Colonic mucosa (tissue), 4 donors: ENCODE data around the gene ANKRD6. TPM values are rescaled to one million over a fixed set of nuclear protein-coding genes. Genes with fewer than 3 reads are reported as not detected.

Experiments
- DNase-seq: peaks from one replicate; pipeline ENCODE4 v3.0.0-alpha.2; 2020
- H3K27ac ChIP-seq: fragments of 200-600 bp; one replicate; pipeline ENCODE4 v1.8.0; 2021
- H3K27me3 ChIP-seq: fragments of 200-600 bp; one replicate; pipeline ENCODE4 v1.8.0; 2021
- H3K36me3 ChIP-seq: fragments of 200-600 bp; one replicate; pipeline ENCODE4 v1.8.0; 2021
- H3K4me1 ChIP-seq: fragments of 200-600 bp; one replicate; pipeline ENCODE4 v1.8.0; 2021; ENCODE audit warnings: mild to moderate bottlenecking
- H3K4me3 ChIP-seq: fragments of 200-600 bp; one replicate; pipeline ENCODE4 v1.8.0; 2021
- H3K9ac ChIP-seq, 2 donors: one replicate each; pipeline ENCODE4 v1.7.0; 2013; ENCODE audit warnings: control low read depth in 2 of 2, low read depth in 2 of 2, low read length in 2 of 2
- H3K9me3 ChIP-seq: fragments of 200-600 bp; one replicate; pipeline ENCODE4 v1.8.0; 2021
- intact Hi-C: fragments of 100-400 bp; cut with DNase I; formaldehyde crosslinking; loops from one replicate; pipeline ENCODE4 v1.14.1; 2022
- total RNA-seq, 2 donors: library from RNA; stranded (reverse); fragmentation: NEBNext Ultra II Directional in 1 of 2; extraction: Animal tissue kit (Norgen Biotek cat#: 25700) in 1 of 2; gene quantifications; one replicate each; pipeline ENCODE4 v1.2.1, GENCODE V29; 2021
- TF ChIP-seq, protein P1 (sequence below): fragments of 200-600 bp; IDR thresholded peaks from one replicate; pipeline ENCODE4 v1.8.0; 2022; ENCODE audit warnings: antibody characterized with exemption, mild to moderate bottlenecking
- donor health status: healthy.
- donor health status: DM: no; HTN: no; CAD: no.
- donor health status: DM: no; HTN: no; CAD: no.

The ANKRD6 gene
- total RNA-seq, 2 donors from 2014 or later, result 1.6 to 3.1 TPM

DNA sequence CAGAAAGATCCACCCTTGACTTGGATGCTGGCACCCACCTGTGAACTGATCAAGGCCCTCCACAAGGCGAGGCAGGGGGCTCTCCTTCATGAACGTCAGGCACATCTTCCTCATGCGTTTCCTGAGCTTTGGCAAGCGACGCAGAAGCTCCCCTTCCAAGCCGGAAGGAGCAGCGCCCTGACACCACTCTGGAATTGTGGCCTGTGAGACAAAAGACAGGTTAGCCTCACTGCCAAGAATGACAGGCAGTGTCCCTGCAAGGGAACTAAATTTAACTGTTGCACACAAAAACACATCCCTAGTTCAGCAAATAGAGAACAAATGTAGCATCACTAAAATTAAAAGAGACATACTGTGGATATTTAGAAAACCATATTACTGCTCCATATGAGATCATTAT, 247.6 kb downstream of the ANKRD6 start:
- Histone ChIP-seq H3K9ac (no peak overlapping the region), H3K9me3 (no peaks in the 10 kb centered on the region), H3K36me3 (peaks cover 4% of the 10 kb centered on the region), H3K4me3 (no peak overlapping the region), H3K27me3 (no peaks in the 10 kb centered on the region), H3K4me1 (no peaks in the 10 kb centered on the region), H3K27ac (no peak overlapping the region)
- intact Hi-C loops, result no loop called here
- TF ChIP-seq, protein P1, sequence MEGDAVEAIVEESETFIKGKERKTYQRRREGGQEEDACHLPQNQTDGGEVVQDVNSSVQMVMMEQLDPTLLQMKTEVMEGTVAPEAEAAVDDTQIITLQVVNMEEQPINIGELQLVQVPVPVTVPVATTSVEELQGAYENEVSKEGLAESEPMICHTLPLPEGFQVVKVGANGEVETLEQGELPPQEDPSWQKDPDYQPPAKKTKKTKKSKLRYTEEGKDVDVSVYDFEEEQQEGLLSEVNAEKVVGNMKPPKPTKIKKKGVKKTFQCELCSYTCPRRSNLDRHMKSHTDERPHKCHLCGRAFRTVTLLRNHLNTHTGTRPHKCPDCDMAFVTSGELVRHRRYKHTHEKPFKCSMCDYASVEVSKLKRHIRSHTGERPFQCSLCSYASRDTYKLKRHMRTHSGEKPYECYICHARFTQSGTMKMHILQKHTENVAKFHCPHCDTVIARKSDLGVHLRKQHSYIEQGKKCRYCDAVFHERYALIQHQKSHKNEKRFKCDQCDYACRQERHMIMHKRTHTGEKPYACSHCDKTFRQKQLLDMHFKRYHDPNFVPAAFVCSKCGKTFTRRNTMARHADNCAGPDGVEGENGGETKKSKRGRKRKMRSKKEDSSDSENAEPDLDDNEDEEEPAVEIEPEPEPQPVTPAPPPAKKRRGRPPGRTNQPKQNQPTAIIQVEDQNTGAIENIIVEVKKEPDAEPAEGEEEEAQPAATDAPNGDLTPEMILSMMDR, result no peak
- no peak for DNase-seq

DNA sequence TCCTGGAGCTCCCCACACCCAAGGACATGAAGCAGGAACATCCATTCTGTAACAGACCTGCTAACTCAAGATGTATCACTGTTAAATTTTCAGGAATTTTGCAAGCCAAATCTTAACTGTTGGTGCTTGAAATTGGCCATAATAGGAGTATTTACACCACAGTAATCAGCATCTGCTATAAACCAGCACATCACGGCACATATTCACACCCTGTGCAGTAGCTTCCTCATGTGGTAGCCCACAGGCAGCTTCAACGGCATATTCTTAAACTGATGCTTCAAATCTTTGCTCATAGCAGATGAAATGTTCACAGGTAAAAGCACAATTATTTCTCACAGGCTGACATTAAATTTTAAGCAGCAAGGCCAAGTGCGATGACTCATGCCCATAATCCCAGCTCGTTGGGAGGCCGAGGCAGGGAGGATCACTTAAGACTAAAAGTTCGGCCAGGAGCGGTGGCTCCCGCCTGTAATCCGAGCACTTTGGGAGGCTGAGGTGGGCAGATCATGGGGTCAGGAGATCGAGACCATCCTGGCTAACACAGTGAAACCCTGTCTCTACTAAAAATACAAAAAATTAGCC, 249.1 kb downstream of the ANKRD6 start:
- Histone ChIP-seq H3K27me3 (no peaks in the 10 kb centered on the region), H3K4me1 (no peaks in the 10 kb centered on the region), H3K9ac (no peak overlapping the region), H3K27ac (no peak overlapping the region), H3K4me3 (no peak overlapping the region), H3K36me3 (peaks cover 5% of the 10 kb centered on the region), H3K9me3 (no peaks in the 10 kb centered on the region)
- intact Hi-C loops, result no loop called here
- TF ChIP-seq, protein P1, result no peak
- DNase-seq, result no peak

DNA sequence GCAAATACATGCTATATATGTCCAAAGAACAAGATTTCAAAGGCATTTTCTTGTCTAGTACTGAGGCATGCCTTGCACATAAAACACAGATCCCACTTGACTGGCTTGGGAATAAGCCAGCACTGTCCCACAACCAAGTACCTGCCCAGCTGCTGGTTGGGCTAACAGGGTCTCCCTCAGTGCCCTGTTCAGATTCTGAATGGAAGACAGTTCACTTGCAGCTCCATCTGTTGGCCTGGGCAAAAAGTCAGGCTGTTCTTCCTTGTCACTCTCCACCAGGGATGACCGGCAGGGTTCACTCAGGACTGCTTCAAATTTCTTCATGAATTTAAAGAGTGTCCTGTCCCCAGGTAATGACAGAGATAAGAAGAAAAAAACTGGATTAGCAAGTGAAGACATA, 250.0 kb downstream of the ANKRD6 start:
- Histone ChIP-seq H3K27ac (no peak overlapping the region), H3K36me3 (peaks cover 11% of the 10 kb centered on the region), H3K9me3 (no peaks in the 10 kb centered on the region), H3K9ac (no peak overlapping the region), H3K27me3 (no peaks in the 10 kb centered on the region), H3K4me3 (no peak overlapping the region), H3K4me1 (no peaks in the 10 kb centered on the region)
- no peak for DNase-seq
- intact Hi-C loops, result no loop called here
- TF ChIP-seq, protein P1, result no peak

Other genes starting within 250 kb of the ANKRD6 start
- gene GABRR1, start 215.8 kb upstream of the ANKRD6 start, total RNA-seq, result under 1 TPM in 1 of 2 donors, not detected in 1; 0.21 TPM
- gene GABRR2, start 117.9 kb upstream of the ANKRD6 start, total RNA-seq, result under 1 TPM; 0.48 to 0.49 TPM
- gene UBE2J1, start 80.4 kb upstream of the ANKRD6 start, total RNA-seq, result 10 to 100 TPM; 32.1 to 57.2 TPM
- 1 to 10 TPM; 2.0 to 4.4 TPM for gene RRAGD, start 20.9 kb upstream of the ANKRD6 start, total RNA-seq
- gene LYRM2, start 205.6 kb downstream of the ANKRD6 start, total RNA-seq, result 10 to 100 TPM; 28.7 to 43.5 TPM